VCaP (cell line): ENCODE results near the gene TJP3.

Experiments
- H3K27ac ChIP-seq: fragments of 450-650 bp; 2 replicates; pipeline ENCODE4 v1.5.1; 2017
- TF ChIP-seq, protein P1 (sequence below): fragments of 450-650 bp; conservative IDR thresholded peaks from 2 replicates; pipeline ENCODE4 v1.5.1; 2017; ENCODE audit warnings: mild to moderate bottlenecking, moderate library complexity

TJP3 gene

GRCh38 chr19:3725640-3726310 is 17.6 kb downstream of the TJP3 start:
- TF ChIP-seq, protein P1, sequence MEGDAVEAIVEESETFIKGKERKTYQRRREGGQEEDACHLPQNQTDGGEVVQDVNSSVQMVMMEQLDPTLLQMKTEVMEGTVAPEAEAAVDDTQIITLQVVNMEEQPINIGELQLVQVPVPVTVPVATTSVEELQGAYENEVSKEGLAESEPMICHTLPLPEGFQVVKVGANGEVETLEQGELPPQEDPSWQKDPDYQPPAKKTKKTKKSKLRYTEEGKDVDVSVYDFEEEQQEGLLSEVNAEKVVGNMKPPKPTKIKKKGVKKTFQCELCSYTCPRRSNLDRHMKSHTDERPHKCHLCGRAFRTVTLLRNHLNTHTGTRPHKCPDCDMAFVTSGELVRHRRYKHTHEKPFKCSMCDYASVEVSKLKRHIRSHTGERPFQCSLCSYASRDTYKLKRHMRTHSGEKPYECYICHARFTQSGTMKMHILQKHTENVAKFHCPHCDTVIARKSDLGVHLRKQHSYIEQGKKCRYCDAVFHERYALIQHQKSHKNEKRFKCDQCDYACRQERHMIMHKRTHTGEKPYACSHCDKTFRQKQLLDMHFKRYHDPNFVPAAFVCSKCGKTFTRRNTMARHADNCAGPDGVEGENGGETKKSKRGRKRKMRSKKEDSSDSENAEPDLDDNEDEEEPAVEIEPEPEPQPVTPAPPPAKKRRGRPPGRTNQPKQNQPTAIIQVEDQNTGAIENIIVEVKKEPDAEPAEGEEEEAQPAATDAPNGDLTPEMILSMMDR: no peak
- no peak overlapping the region for H3K27ac ChIP-seq

GRCh38 chr19:3730457-3730958 is 22.3 kb downstream of the TJP3 start:
- TF ChIP-seq, protein P1: no peak

DNA sequence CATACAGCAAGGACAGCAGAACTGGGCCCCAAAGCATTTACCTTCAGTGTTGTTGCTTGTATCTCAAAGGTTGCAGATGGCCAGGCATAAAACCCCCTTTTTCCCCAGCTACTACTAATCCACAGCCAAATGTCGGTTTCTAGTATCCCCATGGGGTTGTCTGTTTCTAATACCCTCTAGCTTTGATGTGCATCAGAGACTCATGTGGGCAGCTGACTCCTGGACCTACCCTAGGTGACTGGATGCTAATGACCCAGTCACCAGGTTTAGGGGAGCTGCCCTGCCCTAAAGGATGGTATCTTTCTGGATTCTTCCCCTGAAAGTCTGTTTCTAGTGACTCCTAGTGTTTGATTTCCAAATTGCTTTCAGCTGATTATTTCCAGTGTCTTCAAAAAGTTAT is 23.9 kb downstream of the TJP3 start:
- TF ChIP-seq, protein P1: no peak
- no peak overlapping the region for H3K27ac ChIP-seq

More at GRCh38 chr19:3730457-3730958, 22.3 kb downstream of the TJP3 start:
- H3K27ac ChIP-seq: no peak overlapping the region

- H3K27ac ChIP-seq: no peak overlapping the region
- TF ChIP-seq, protein P1: no peak
Observed at GRCh38 chr19:3733549-3734309, 25.5 kb downstream of the TJP3 start.

DNA sequence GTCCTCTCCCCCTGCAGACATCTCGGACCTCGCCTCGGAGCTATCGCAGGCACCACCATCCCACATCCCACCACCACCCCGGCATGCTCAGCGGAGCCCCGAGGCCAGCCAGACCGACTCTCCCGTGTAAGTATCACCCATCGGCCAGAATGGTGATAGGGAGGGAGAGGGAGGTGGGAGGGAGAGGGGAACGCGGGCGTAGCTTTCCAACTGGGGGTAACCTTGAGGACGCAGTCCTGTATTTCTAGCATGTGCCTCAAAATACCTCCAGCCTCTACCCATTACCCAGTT is 26.1 kb downstream of the TJP3 start:
- no peak overlapping the region for H3K27ac ChIP-seq
- TF ChIP-seq, protein P1: no peak

DNA sequence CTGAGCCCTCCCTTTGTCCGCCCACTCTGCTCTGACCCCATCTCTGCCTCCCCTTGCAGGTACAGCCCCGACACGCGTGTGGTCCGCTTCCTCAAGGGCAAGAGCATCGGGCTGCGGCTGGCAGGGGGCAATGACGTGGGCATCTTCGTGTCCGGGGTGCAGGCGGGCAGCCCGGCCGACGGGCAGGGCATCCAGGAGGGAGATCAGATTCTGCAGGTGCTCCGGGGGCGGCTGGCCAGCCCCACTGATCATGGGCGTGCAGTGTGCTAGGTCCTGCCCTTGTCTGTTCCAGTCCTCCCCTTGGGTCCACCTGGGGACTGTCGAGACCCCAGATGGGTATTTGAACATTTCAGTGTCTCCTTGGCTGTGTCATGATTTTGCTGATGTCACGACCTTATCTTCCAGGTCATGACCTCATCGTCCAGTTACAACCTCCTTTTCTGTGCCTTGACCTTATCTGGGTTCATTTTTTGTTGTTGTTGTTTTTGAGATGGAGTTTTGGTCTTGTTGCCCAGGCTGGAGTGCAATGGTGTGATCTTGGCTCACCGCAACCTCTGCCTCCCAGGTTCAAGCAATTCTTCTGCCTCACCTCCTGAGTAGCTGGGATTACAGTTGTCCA is 28.0 kb downstream of the TJP3 start:
- H3K27ac ChIP-seq: no peak overlapping the region
- TF ChIP-seq, protein P1: no peak

DNA sequence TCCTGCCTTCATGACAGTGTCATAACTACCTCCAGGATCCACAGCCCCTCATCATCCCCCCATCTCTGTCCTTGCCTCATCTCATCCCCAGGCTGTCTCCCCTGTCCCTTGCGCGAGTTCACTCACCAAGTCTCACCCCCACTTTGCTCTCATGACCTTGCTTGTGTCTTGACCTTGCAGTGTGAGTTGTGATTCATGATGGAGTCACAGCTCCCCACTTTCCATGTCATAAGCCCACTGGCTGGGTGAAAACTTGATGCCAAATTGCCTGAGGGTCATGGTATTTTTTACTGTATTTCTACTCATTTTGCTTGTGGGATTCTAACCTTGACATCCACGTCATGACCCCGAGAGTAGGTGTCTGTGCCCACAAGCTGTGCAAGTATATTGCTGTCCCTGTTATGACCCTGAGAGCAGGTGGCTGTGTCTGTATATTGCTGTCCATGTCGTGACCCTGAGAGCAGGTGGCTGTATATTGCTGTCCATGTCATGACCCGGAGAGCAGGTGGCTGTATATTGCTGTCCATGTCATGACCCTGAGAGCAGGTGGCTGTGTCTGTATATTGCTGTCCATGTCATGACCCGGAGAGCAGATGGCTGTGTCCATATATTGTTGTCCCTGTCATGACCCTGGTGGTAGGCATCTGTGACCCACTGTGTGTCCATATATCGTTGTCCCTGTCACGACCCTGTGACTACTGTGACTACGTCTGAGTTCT is 29.5 kb downstream of the TJP3 start:
- TF ChIP-seq, protein P1: no peak
- H3K27ac ChIP-seq: no peak overlapping the region
